Gastroesophageal sphincter (tissue), 4 donors: ENCODE results near the gene PLEKHA8. TPM values are rescaled to one million over a fixed set of nuclear protein-coding genes. Genes with fewer than 3 reads are reported as not detected.

ENCODE experiments used
- ATAC-seq: fragments of 150-250 bp; one replicate; pipeline ENCODE4 v1.9.1; 2016; ENCODE audit warnings: mild to moderate bottlenecking, moderate library complexity
- H3K27ac ChIP-seq, 4 donors: fragments of 200-600 bp; sonication (generic) in 3 of 4; 1 replicate in 3 of 4; 2 replicates in 1 of 4; pipeline ENCODE4 v1.5.1; 2016 to 2019
- H3K27me3 ChIP-seq: fragments of 200-600 bp; sonication (generic); one replicate; pipeline ENCODE4 v1.5.1; 2019
- H3K36me3 ChIP-seq, 2 donors: fragments of 200-600 bp; sonication (generic); one replicate each; pipeline ENCODE4 v1.5.1; 2019; ENCODE audit warnings: control low read depth in 1 of 2
- H3K4me1 ChIP-seq, 3 donors: fragments of 200-600 bp; sonication (generic); 1 replicate in 2 of 3; 2 replicates in 1 of 3; pipeline ENCODE4 v1.5.1; 2016 to 2019; ENCODE audit warnings: control low read depth in 2 of 3
- H3K4me3 ChIP-seq, 2 donors: fragments of 200-600 bp; sonication (generic); one replicate each; pipeline ENCODE4 v1.5.1; 2019; ENCODE audit warnings: mild to moderate bottlenecking in 1 of 2, moderate library complexity in 1 of 2
- H3K9me3 ChIP-seq, 3 donors: fragments of 200-600 bp; sonication (generic); one replicate each; pipeline ENCODE4 v1.5.1; 2017 to 2019; ENCODE audit warnings: control low read depth in 2 of 3
- EP300 ChIP-seq: sonication (generic); formaldehyde crosslinking; IDR thresholded peaks from one replicate; pipeline ENCODE4 v1.6.1; 2017; ENCODE audit warnings: antibody characterized with exemption, mild to moderate bottlenecking
- POLR2A ChIP-seq, 2 donors: fragments of 450-650 bp; IDR thresholded peaks; one replicate each; pipeline ENCODE4 v1.6.1; 2017; ENCODE audit warnings: antibody characterized with exemption in 2 of 2, mild to moderate bottlenecking in 2 of 2, moderate library complexity in 1 of 2
- POLR2AphosphoS5 ChIP-seq: sonication (generic); formaldehyde crosslinking; IDR thresholded peaks from one replicate; pipeline ENCODE4 v1.6.1; 2017; ENCODE audit warnings: antibody characterized with exemption
- WGBS, 2 donors: methylation state at CpG; one replicate each; pipeline ENCODE4 v1.1.5; 2018; ENCODE audit warnings: low coverage in 1 of 2; 5-methylcytosine and 5-hydroxymethylcytosine counted together
- total RNA-seq, 4 donors: library from RNA; depleted of rRNA; stranded (reverse); fragments of >200 nt; gene quantifications; one replicate each; pipeline ENCODE4 v1.1.0, GENCODE V29; 2016
- TF ChIP-seq, protein P1 (sequence below), 4 experiments: fragments of 200-600 bp in 2 of 4; fragments of 450-650 bp in 2 of 4; sonication (generic) in 1 of 4; IDR thresholded peaks; one replicate each; pipeline ENCODE4 v1.5.1; 2017 to 2019; ENCODE audit warnings: antibody characterized with exemption in 4 of 4, mild to moderate bottlenecking in 2 of 4, moderate library complexity in 2 of 4

PLEKHA8 gene
- total RNA-seq, 4 donors from 2014 or later = 7.5 to 16.3 (median 11.4) TPM

- Histone ChIP-seq H3K27me3 (no peaks in the 10 kb centered on the region), H3K27ac (no peak overlapping the region), H3K9me3 (peaks cover 0 to 16% (median 0%) of the 10 kb centered on the region in 3 donors), H3K4me1 (no peaks in the 10 kb centered on the region), H3K36me3 (no peaks in the 10 kb centered on the region), H3K4me3 (no peak overlapping the region)
- TF ChIP-seq, protein P1, sequence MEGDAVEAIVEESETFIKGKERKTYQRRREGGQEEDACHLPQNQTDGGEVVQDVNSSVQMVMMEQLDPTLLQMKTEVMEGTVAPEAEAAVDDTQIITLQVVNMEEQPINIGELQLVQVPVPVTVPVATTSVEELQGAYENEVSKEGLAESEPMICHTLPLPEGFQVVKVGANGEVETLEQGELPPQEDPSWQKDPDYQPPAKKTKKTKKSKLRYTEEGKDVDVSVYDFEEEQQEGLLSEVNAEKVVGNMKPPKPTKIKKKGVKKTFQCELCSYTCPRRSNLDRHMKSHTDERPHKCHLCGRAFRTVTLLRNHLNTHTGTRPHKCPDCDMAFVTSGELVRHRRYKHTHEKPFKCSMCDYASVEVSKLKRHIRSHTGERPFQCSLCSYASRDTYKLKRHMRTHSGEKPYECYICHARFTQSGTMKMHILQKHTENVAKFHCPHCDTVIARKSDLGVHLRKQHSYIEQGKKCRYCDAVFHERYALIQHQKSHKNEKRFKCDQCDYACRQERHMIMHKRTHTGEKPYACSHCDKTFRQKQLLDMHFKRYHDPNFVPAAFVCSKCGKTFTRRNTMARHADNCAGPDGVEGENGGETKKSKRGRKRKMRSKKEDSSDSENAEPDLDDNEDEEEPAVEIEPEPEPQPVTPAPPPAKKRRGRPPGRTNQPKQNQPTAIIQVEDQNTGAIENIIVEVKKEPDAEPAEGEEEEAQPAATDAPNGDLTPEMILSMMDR (IDR thresholded peaks at IDR 0.05) = no peak
- TF ChIP-seq POLR2A (IDR thresholded peaks at IDR 0.05) = no peak
- WGBS, 2 donors = 89 to 97% methylated on average over 4 to 5 of the region's 5 CpGs
- no peak for ATAC-seq
Measured at GRCh38 chr7:30112103-30112713, 84.0 kb downstream of the PLEKHA8 start.

DNA sequence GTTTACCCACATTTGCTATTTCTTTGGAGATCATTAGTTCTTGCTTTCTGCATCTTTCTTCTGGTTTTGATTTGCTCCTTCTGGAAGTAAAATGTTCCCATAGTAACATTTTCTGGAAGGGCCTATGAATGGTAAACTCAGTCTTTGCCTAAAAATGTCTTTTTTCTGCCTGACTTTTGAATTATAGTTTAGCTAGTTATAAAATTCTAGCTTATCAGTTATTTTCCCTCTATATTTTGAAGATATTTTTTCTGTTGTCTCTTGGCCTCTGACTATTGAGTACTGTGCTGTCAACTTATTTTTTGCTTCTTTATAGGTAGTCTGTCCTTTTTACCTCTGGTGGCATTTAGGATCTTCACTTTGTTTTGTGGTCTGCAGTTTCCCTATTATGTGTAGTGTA, 84.9 kb downstream of the PLEKHA8 start:
- H3K4me1 ChIP-seq = no peaks in the 10 kb centered on the region
- TF ChIP-seq, protein P1 (IDR thresholded peaks at IDR 0.05) = no peak
- no peak for TF ChIP-seq EP300
- no peak overlapping the region for H3K4me3 ChIP-seq
- no peak for ATAC-seq
- H3K36me3 ChIP-seq = no peaks in the 10 kb centered on the region
- peaks cover 0 to 16% (median 0%) of the 10 kb centered on the region in 3 donors for H3K9me3 ChIP-seq
- H3K27ac ChIP-seq = no peak overlapping the region
- H3K27me3 ChIP-seq = no peaks in the 10 kb centered on the region

- WGBS, 2 donors = 46 to 84% methylated on average over 3 of the region's 3 CpGs
- Histone ChIP-seq H3K36me3 (no peaks in the 10 kb centered on the region), H3K9me3 (peaks cover 0 to 16% (median 0%) of the 10 kb centered on the region in 3 donors), H3K4me3 (no peak overlapping the region), H3K27ac (no peak overlapping the region), H3K4me1 (no peaks in the 10 kb centered on the region), H3K27me3 (no peaks in the 10 kb centered on the region)
- TF ChIP-seq, protein P1 (IDR thresholded peaks at IDR 0.05) = no peak
- no peak for TF ChIP-seq POLR2A (IDR thresholded peaks at IDR 0.05)
- TF ChIP-seq POLR2AphosphoS5 = no peak
- TF ChIP-seq EP300 = no peak
- no peak for ATAC-seq
Measured at GRCh38 chr7:30114536-30115238, 86.5 kb downstream of the PLEKHA8 start.

- 82 to 84% methylated on average over 34 of the region's 34 CpGs for WGBS, 2 donors
- Histone ChIP-seq H3K4me3 (no peak overlapping the region), H3K36me3 (no peaks in the 10 kb centered on the region), H3K27ac (no peak overlapping the region), H3K27me3 (no peaks in the 10 kb centered on the region), H3K4me1 (no peaks in the 10 kb centered on the region), H3K9me3 (peaks cover 0 to 16% (median 0%) of the 10 kb centered on the region in 3 donors)
- no peak for TF ChIP-seq EP300
- TF ChIP-seq POLR2AphosphoS5 = peak; percentile 14
- no peak for TF ChIP-seq POLR2A (IDR thresholded peaks at IDR 0.05)
- TF ChIP-seq, protein P1 (IDR thresholded peaks at IDR 0.05) = no peak
- ATAC-seq = no peak
Measured at GRCh38 chr7:30115709-30116297, 87.6 kb downstream of the PLEKHA8 start.

- 37 to 39% methylated on average over 4 to 6 of the region's 6 CpGs for WGBS, 2 donors
- Histone ChIP-seq H3K9me3 (peaks cover 0 to 16% (median 0%) of the 10 kb centered on the region in 3 donors), H3K27me3 (no peaks in the 10 kb centered on the region), H3K4me3 (no peak overlapping the region), H3K36me3 (no peaks in the 10 kb centered on the region), H3K27ac (peak overlapping the region in 2 of 4 donors; percentile 20 to 30), H3K4me1 (no peaks in the 10 kb centered on the region)
- ATAC-seq = peak; percentile 51
- TF ChIP-seq POLR2A (IDR thresholded peaks at IDR 0.05) (no peak), POLR2AphosphoS5 (peak; percentile 21), EP300 (no peak)
- TF ChIP-seq, protein P1 (IDR thresholded peaks at IDR 0.05) = no peak
Measured at GRCh38 chr7:30116771-30117170, 88.6 kb downstream of the PLEKHA8 start.
